ENCODE data around the gene TUBB4B. TPM values are rescaled to one million over a fixed set of nuclear protein-coding genes. Genes with fewer than 3 reads are reported as not detected.

Gene TUBB4B
- total RNA-seq, 1 donor from 2014 or later = 312 TPM

GRCh38 chr9:137277329-137278041, 36.4 kb downstream of the TUBB4B start, which contains the start of gene TOR4A:
TSS of gene TOR4A (plus strand) at chr9:137277726. CDS start at chr9:137278690, 964 bp downstream.
- H3K27ac ChIP-seq = peak within 1 kb of the TSS; percentile 78
- peak in 1 of 2 donors; percentile 88 for DNase-seq (ENCODE audit: extremely low spot score in 2 of 2)
- H3K4me3 ChIP-seq = peak within 1 kb of the TSS; percentile 46 to 63
- peak in 1 of 2 donors; percentile 73 for TF ChIP-seq POLR2AphosphoS5 (IDR thresholded peaks at IDR 0.05; ENCODE audit: insufficient read depth in 1 of 2, low read depth in 1 of 2)
- TF ChIP-seq POLR2A (IDR thresholded peaks at IDR 0.05) = no peak
- TF ChIP-seq CTCF (IDR thresholded peaks at IDR 0.05) = no peak
- H3K36me3 ChIP-seq = peaks cover 0 to 5% of the 10 kb centered on the region in 2 donors
- H3K27me3 ChIP-seq = no peaks in the 10 kb centered on the region
- H3K9me3 ChIP-seq = no peaks in the 10 kb centered on the region
- intact Hi-C loops (cut with DNase I) = no loop called here
- H3K4me1 ChIP-seq = peaks cover 50% of the 10 kb centered on the region

- H3K27me3 ChIP-seq = no peaks in the 10 kb centered on the region
- peaks cover 50% of the 10 kb centered on the region for H3K4me1 ChIP-seq
- intact Hi-C loops (cut with DNase I) = no loop called here
Measured at GRCh38 chr9:137278061-137278701, 37.1 kb downstream of the TUBB4B start.

GRCh38 chr9:137278721-137279711, 37.9 kb downstream of the TUBB4B start:
- TF ChIP-seq CTCF (IDR thresholded peaks at IDR 0.05) (no peak), POLR2A (IDR thresholded peaks at IDR 0.05) (no peak), POLR2AphosphoS5 (IDR thresholded peaks at IDR 0.05; ENCODE audit: insufficient read depth in 1 of 2, low read depth in 1 of 2) (no peak)
- no peaks in the 10 kb centered on the region for H3K36me3 ChIP-seq
- intact Hi-C loops (cut with DNase I) = no loop called here
- no peaks in the 10 kb centered on the region for H3K27me3 ChIP-seq
- H3K4me1 ChIP-seq = peaks cover 46% of the 10 kb centered on the region
- DNase-seq (ENCODE audit: extremely low spot score in 2 of 2) = peak in 1 of 2 donors; percentile 77
- H3K27ac ChIP-seq = peak overlapping the region; percentile 78
- H3K9me3 ChIP-seq = no peaks in the 10 kb centered on the region
- H3K4me3 ChIP-seq = peak overlapping the region; percentile 46 to 63

More at GRCh38 chr9:137278061-137278701, 37.1 kb downstream of the TUBB4B start:
- TF ChIP-seq POLR2AphosphoS5 (IDR thresholded peaks at IDR 0.05; ENCODE audit: insufficient read depth in 1 of 2, low read depth in 1 of 2) (no peak), POLR2A (IDR thresholded peaks at IDR 0.05) (no peak), CTCF (IDR thresholded peaks at IDR 0.05) (no peak)
- Histone ChIP-seq H3K36me3 (no peaks in the 10 kb centered on the region), H3K4me3 (peak overlapping the region; percentile 46 to 63), H3K27ac (peak overlapping the region; percentile 78), H3K9me3 (no peaks in the 10 kb centered on the region)
- DNase-seq (ENCODE audit: extremely low spot score in 2 of 2) = peak in 1 of 2 donors; percentile 77

- Histone ChIP-seq H3K4me3 (no peak overlapping the region), H3K27ac (no peak overlapping the region), H3K27me3 (no peaks in the 10 kb centered on the region), H3K36me3 (no peaks in the 10 kb centered on the region), H3K4me1 (peaks cover 40% of the 10 kb centered on the region), H3K9me3 (no peaks in the 10 kb centered on the region)
- intact Hi-C loops (cut with DNase I) = no loop called here
- no peak for TF ChIP-seq POLR2A (IDR thresholded peaks at IDR 0.05)
- TF ChIP-seq POLR2AphosphoS5 (IDR thresholded peaks at IDR 0.05; ENCODE audit: insufficient read depth in 1 of 2, low read depth in 1 of 2) = no peak
- no peak for TF ChIP-seq CTCF (IDR thresholded peaks at IDR 0.05)
- DNase-seq (ENCODE audit: extremely low spot score in 2 of 2) = peak in 1 of 2 donors; percentile 76
Measured at GRCh38 chr9:137279741-137280473, 38.8 kb downstream of the TUBB4B start.

Data from vagina (tissue), 2 donors.